GM12878 (cell line): ENCODE results near the gene WDR86.

Experiments used
- CTCF ChIP-seq, 3 experiments: IDR thresholded peaks in 2 of 3; conservative IDR thresholded peaks in 1 of 3; 2 replicates each; pipeline ENCODE4 v1.5.1; 2011; ENCODE audit warnings: low read depth in 3 of 3, low read length in 3 of 3, mild to moderate bottlenecking in 3 of 3, control low read depth in 2 of 3, moderate library complexity in 2 of 3, inconsistent platforms in 1 of 3, mixed read lengths in 1 of 3; ENCODE audit not compliant: control insufficient read depth in 2 of 3, insufficient read depth in 1 of 3; ENCODE audit errors: extremely low read depth in 1 of 3
- EP300 ChIP-seq, 2 experiments: fragments of 150-350 bp in 1 of 2; IDR thresholded peaks; 2 replicates each; pipeline ENCODE4 v1.6.1; 2011 to 2012; ENCODE audit warnings: low read depth in 2 of 2, low read length in 2 of 2, borderline replicate concordance in 1 of 2, improper control_type of control experiment in 1 of 2, inconsistent platforms in 1 of 2; ENCODE audit not compliant: control insufficient read depth in 1 of 2
- NFIC ChIP-seq: IDR thresholded peaks from 2 replicates; pipeline ENCODE4 v1.6.1; 2012; ENCODE audit warnings: low read depth, mild to moderate bottlenecking, inconsistent platforms, low read length, moderate library complexity
- NRF1 ChIP-seq: conservative IDR thresholded peaks from 2 replicates; pipeline ENCODE4 v1.6.1; 2011; ENCODE audit warnings: mild to moderate bottlenecking, low read depth, low read length, improper control_type of control experiment
- YY1 ChIP-seq: IDR thresholded peaks from 2 replicates; pipeline ENCODE4 v1.6.1; 2011; ENCODE audit warnings: low read depth, mild to moderate bottlenecking, low read length
- ZBED1 ChIP-seq: IDR thresholded peaks from 2 replicates; pipeline ENCODE4 v1.6.1; 2016; ENCODE audit warnings: borderline replicate concordance
- ZNF384 ChIP-seq: IDR thresholded peaks from 2 replicates; pipeline ENCODE4 v1.6.1; 2012; ENCODE audit warnings: low read depth, mild to moderate bottlenecking, low read length, improper control_type of control experiment, borderline replicate concordance

- TF ChIP-seq CTCF (IDR thresholded peaks at IDR 0.05 in 2 of 3, conservative IDR thresholded peaks at IDR 0.05 in 1 of 3; ENCODE audit: control insufficient read depth in 2 of 3, extremely low read depth in 1 of 3, insufficient read depth in 1 of 3, low read depth in 3 of 3, low read length in 3 of 3) = peak in 2 of 3 experiments; percentile 7 to 29; a peak in 2 of 6 replicates
- TF ChIP-seq ZNF384 = no peak
- TF ChIP-seq YY1 = no peak
- TF ChIP-seq EP300 (IDR thresholded peaks at IDR 0.05; ENCODE audit: borderline replicate concordance in 1 of 2, control insufficient read depth in 1 of 2, low read depth in 2 of 2, low read length in 2 of 2) = no peak
- no peak for TF ChIP-seq ZBED1
- no peak for TF ChIP-seq NRF1
- TF ChIP-seq NFIC = no peak
Observed at GRCh38 chr7:151408839-151409666, 785 bp downstream of the WDR86 start.
